Pancreas (tissue), 10 donors: ENCODE measurements around the gene CATSPERE. TPM values are rescaled to one million over a fixed set of nuclear protein-coding genes. Genes with fewer than 3 reads are reported as not detected.

Experiments used
- ATAC-seq, 4 donors: fragments of 200-7000 bp; cut with Tn5 transposase; one replicate each; pipeline versions ENCODE4 v1.8.0 to v1.9.1; 2020; ENCODE audit warnings: mild to moderate bottlenecking in 4 of 4, moderate library complexity in 4 of 4
- DNase-seq, 6 donors: peaks; one replicate each; pipeline ENCODE4 v3.0.0-alpha.2; 2020
- FAIRE-seq: peaks from 2 replicates; lab custom pipeline; 2012; peaks lifted over from hg19 to GRCh38; lab: Jason Lieb, UNC
- H3K27ac ChIP-seq, 4 donors: fragments of 200-600 bp; sonication (generic); 1 replicate in 3 of 4; 2 replicates in 1 of 4; pipeline versions ENCODE4 v1.5.0 to v1.8.0; 2020
- H3K27me3 ChIP-seq, 4 donors: fragments of 200-600 bp; one replicate each; pipeline ENCODE4 v1.8.0; 2021
- H3K36me3 ChIP-seq, 3 donors: fragments of 200-600 bp; sonication (generic) in 1 of 3; one replicate each; pipeline versions ENCODE4 v1.5.0 to v1.8.0; 2020 to 2021
- H3K4me1 ChIP-seq, 3 donors: fragments of 200-600 bp; one replicate each; pipeline ENCODE4 v1.8.0; 2021
- H3K4me3 ChIP-seq, 4 donors: fragments of 200-600 bp; sonication (generic) in 2 of 4; one replicate each; pipeline versions ENCODE4 v1.5.0 to v1.8.0; 2020 to 2021
- H3K9me3 ChIP-seq, 4 donors: fragments of 200-600 bp; one replicate each; pipeline ENCODE4 v1.8.0; 2021
- CTCF ChIP-seq, 4 donors: fragments of 200-600 bp; sonication (generic) in 3 of 4; IDR thresholded peaks; one replicate each; pipeline versions ENCODE4 v1.5.0 to v1.8.0; 2021; ENCODE audit warnings: antibody characterized with exemption in 4 of 4
- WGBS, 2 donors: extraction: QIAGEN DNeasy Blood & Tissue Kit; methylation state at CpG; one replicate each; pipeline ENCODE4 v1.1.7; 2013; 5-methylcytosine and 5-hydroxymethylcytosine counted together
- intact Hi-C, 3 donors: fragments of 100-400 bp; cut with DNase I; formaldehyde crosslinking; loops; one replicate each; pipeline versions ENCODE4 v1.11.1 to v1.14.2; 2022
- polyA plus RNA-seq, 2 donors: library from polyadenylated mRNA; stranded (reverse); fragments of 200-250 nt; gene quantifications; one replicate each; pipeline ENCODE4 v1.2.3, GENCODE V29; 2013
- total RNA-seq, 6 donors: library from RNA; stranded (reverse); fragmentation: NEBNext Ultra II Directional in 4 of 6; extraction: Animal tissue kit (Norgen Biotek cat#: 25700) in 4 of 6; gene quantifications; one replicate each; pipeline versions ENCODE4 v1.2.1 to v1.2.4, GENCODE V29; 2021 to 2023
- donor health status: healthy with polysubstance abuse.
- donor health status: DM: no; HTN: no; CAD: no; lungs with moderate emphysema.
- donor health status: DM: no; HTN: no; CAD: no.
- donor health status: control.
- donor health status: control.
- donor health status: Bipolar disorder and iron deficiency.
- donor health status: DM: yes; HTN: yes; CAD: no.
- donor health status: DM: no; HTN: no; CAD: no.
- donor health status: DM: no; HTN: no; CAD: no.
- donor health status: DM: yes; HTN: yes; CAD: no.

The CATSPERE gene
- total and polyA plus RNA-seq, 8 donors: 0.19 to 1.2 (median 0.57) TPM

DNA sequence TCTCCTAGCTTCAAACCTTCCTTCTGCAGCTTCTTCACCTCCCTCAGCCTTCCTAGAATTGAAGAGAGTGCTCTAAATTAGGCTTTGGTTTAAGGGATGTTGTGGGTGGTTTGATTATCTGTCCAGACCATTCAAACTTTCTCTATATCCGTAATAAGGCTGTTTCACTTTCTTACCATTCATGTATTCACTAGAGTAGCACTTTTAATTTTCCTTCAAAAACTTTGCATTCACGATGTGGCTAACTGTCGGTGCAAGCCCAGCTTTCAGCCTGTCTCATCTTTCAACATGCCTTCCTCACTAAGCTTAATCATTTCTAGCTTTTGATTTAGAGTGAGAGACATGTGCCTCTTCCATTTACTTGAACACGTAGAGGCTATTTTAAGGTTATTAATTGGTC lies 165.6 kb downstream of the CATSPERE start:
- no peak for FAIRE-seq
- TF ChIP-seq CTCF (IDR thresholded peaks at IDR 0.05): no peak

DNA sequence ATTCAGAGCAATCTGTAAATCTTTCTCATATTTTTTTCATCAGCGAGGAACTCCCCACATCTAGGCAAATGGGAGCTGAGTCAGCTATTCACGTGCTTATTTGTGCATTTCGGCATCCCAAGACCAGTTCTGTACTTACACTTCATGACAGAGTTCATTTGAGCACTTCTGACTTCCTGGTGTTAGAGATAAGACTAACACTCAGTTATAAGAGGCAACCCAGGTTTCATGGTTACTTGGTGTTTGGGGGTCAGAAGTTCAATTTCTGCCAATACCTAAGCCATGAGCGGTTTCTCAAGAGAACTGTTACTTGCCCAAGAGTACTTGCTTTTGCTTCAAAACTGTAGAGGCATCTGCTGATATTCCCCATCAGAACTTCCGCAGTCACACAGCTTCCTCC lies 167.7 kb downstream of the CATSPERE start:
- Histone ChIP-seq H3K9me3 (no peaks in the 10 kb centered on the region), H3K27me3 (no peaks in the 10 kb centered on the region), H3K4me1 (no peaks in the 10 kb centered on the region), H3K36me3 (no peaks in the 10 kb centered on the region), H3K27ac (no peak overlapping the region), H3K4me3 (no peak overlapping the region)
- intact Hi-C loops: no loop called here
- no peak for FAIRE-seq
- DNase-seq: no peak
- no peak for ATAC-seq
- 77 to 80% methylated on average over 5 of the region's 5 CpGs for WGBS, 2 donors
- no peak for TF ChIP-seq CTCF (IDR thresholded peaks at IDR 0.05)

More for the DNA sequence above, 165.6 kb downstream of the CATSPERE start:
- no peak for DNase-seq
- H3K4me3 ChIP-seq: no peak overlapping the region
- no peaks in the 10 kb centered on the region for H3K9me3 ChIP-seq
- ATAC-seq: no peak
- intact Hi-C loops: no loop called here
- no peaks in the 10 kb centered on the region for H3K27me3 ChIP-seq
- H3K36me3 ChIP-seq: no peaks in the 10 kb centered on the region
- H3K27ac ChIP-seq: no peak overlapping the region
- WGBS, 2 donors: 64 to 86% methylated on average over 4 of the region's 4 CpGs
- H3K4me1 ChIP-seq: no peaks in the 10 kb centered on the region

DNA sequence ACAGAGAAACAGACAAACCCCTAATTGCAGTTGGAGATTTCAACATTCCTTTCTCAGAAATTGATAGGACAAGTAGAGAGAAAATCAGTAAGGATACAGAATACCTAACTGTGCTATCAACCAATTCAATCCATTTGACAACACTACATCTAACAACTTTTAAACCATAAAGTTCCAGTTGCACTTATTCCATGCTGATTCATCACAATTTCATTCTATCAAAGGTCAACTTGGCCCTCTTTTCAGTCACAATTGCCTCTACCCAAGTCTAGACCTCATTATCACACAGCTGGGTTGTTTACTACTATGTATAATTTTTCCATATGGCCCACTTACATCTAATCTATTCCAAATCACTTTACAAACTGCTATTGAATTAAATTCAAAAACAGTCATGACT lies 172.1 kb downstream of the CATSPERE start:
- Histone ChIP-seq H3K4me1 (no peaks in the 10 kb centered on the region), H3K27me3 (no peaks in the 10 kb centered on the region), H3K36me3 (no peaks in the 10 kb centered on the region), H3K4me3 (no peak overlapping the region), H3K9me3 (no peaks in the 10 kb centered on the region), H3K27ac (no peak overlapping the region)
- FAIRE-seq (no peak), ATAC-seq (no peak), DNase-seq (no peak)
- TF ChIP-seq CTCF (IDR thresholded peaks at IDR 0.05): no peak
- intact Hi-C loops: no loop called here

DNA sequence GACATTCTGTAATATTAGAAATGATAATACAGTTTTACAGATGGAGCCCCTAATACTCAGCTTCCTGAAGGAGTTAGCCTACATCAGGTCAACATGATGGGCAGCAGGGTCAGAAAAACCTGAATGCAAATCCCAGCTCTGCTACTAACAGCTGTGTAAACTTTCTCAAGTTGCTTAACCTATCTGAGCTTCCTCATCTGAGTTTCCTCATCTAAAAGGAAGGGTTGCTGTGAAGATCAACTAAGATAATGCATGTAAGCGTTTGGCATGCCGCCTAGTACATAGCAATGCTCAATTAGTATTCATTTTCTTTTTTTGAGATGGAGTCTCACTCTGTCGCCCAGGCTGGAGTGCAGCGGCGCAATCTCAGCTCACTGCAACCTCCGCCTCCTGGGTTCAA lies 173.5 kb downstream of the CATSPERE start:
- FAIRE-seq: no peak
- intact Hi-C loops: no loop called here
- 90 to 92% methylated on average over 6 of the region's 6 CpGs for WGBS, 2 donors
- DNase-seq: no peak
- H3K27me3 ChIP-seq: no peaks in the 10 kb centered on the region
- ATAC-seq: no peak
- H3K36me3 ChIP-seq: no peaks in the 10 kb centered on the region
- H3K4me1 ChIP-seq: no peaks in the 10 kb centered on the region
- no peak overlapping the region for H3K4me3 ChIP-seq
- TF ChIP-seq CTCF (IDR thresholded peaks at IDR 0.05): no peak
- no peak overlapping the region for H3K27ac ChIP-seq
- H3K9me3 ChIP-seq: no peaks in the 10 kb centered on the region

- Histone ChIP-seq H3K9me3 (no peaks in the 10 kb centered on the region), H3K27me3 (no peaks in the 10 kb centered on the region), H3K36me3 (no peaks in the 10 kb centered on the region), H3K4me1 (no peaks in the 10 kb centered on the region), H3K27ac (no peak overlapping the region), H3K4me3 (no peak overlapping the region)
- FAIRE-seq (no peak), ATAC-seq (no peak), DNase-seq (no peak)
- no peak for TF ChIP-seq CTCF (IDR thresholded peaks at IDR 0.05)
- WGBS, 2 donors: 82 to 83% methylated on average over 10 of the region's 10 CpGs
- intact Hi-C loops: no loop called here
Measured at GRCh38 chr1:244636488-244637259, 175.6 kb downstream of the CATSPERE start.
